Hepatocyte (in vitro differentiated cells): ENCODE measurements around the gene TIMM50.

Experiments used
- CTCF ChIP-seq: fragments of 200-600 bp; sonication (generic); IDR thresholded peaks from 2 replicates; pipeline ENCODE4 v1.5.1; 2016; ENCODE audit warnings: antibody characterized with exemption, mild to moderate bottlenecking; ENCODE audit not compliant: poor library complexity
- EZH2phosphoT487 ChIP-seq: fragments of 200-600 bp; sonication (generic); IDR thresholded peaks from one replicate; pipeline ENCODE4 v1.6.1; 2018; ENCODE audit warnings: antibody characterized with exemption, mild to moderate bottlenecking, low read depth, moderate library complexity; ENCODE audit not compliant: unreplicated experiment, severe bottlenecking

GRCh38 chr19:39498798-39499642 lies 18.4 kb downstream of the TIMM50 start, which contains the start of gene DLL3:
- TF ChIP-seq CTCF: no peak
- no peak for TF ChIP-seq EZH2phosphoT487
